Measurements from ENCODE around the gene PCAT7. TPM values are rescaled to one million over a fixed set of nuclear protein-coding genes. Genes with fewer than 3 reads are reported as not detected.

The PCAT7 gene
- total RNA-seq, 6 donors from 2014 or later = 0.10 to 0.24 TPM; not detected in 4

GRCh38 chr9:94545940-94546339 is 8.9 kb upstream of the PCAT7 start:
- TF ChIP-seq POLR2AphosphoS5 (IDR thresholded peaks at IDR 0.05) = no peak
- TF ChIP-seq POLR2A (IDR thresholded peaks at IDR 0.05) = no peak
- TF ChIP-seq CTCF (IDR thresholded peaks at IDR 0.05) = no peak
- TF ChIP-seq EP300 (IDR thresholded peaks at IDR 0.05) = no peak
- no peaks in the 10 kb centered on the region for H3K9me3 ChIP-seq
- H3K4me1 ChIP-seq = no peaks in the 10 kb centered on the region
- H3K4me3 ChIP-seq = no peak overlapping the region
- no peak overlapping the region for H3K27ac ChIP-seq
- ATAC-seq (ENCODE audit: low FRiP score in 2 of 2) = no peak
- H3K36me3 ChIP-seq = no peaks in the 10 kb centered on the region
- DNase-seq = no peak
- 53 to 64% methylated on average over 1 of the region's 1 CpG for WGBS, 2 donors
- H3K27me3 ChIP-seq = no peaks in the 10 kb centered on the region

- no peaks in the 10 kb centered on the region for H3K9me3 ChIP-seq
- peak in 1 of 2 donors; percentile 56 for DNase-seq
- H3K4me3 ChIP-seq = no peak overlapping the region
- 87 to 89% methylated on average over 16 to 28 of the region's 29 CpGs for WGBS, 2 donors
- H3K27me3 ChIP-seq = no peaks in the 10 kb centered on the region
- H3K36me3 ChIP-seq = no peaks in the 10 kb centered on the region
- peak; percentile 16 to 68 for ATAC-seq (ENCODE audit: low FRiP score in 2 of 2)
- no peak overlapping the region for H3K27ac ChIP-seq
- H3K4me1 ChIP-seq = no peaks in the 10 kb centered on the region
- no peak for TF ChIP-seq EP300 (IDR thresholded peaks at IDR 0.05)
- TF ChIP-seq CTCF (IDR thresholded peaks at IDR 0.05) = no peak
- no peak for TF ChIP-seq POLR2A (IDR thresholded peaks at IDR 0.05)
- TF ChIP-seq POLR2AphosphoS5 (IDR thresholded peaks at IDR 0.05) = no peak
Observed at GRCh38 chr9:94553029-94553938, 1.6 kb upstream of the PCAT7 start.

GRCh38 chr9:94554078-94554438 is 825 bp upstream of the PCAT7 start:
- no peak overlapping the region for H3K27ac ChIP-seq
- H3K27me3 ChIP-seq = no peaks in the 10 kb centered on the region
- ATAC-seq (ENCODE audit: low FRiP score in 2 of 2) = peak; percentile 12 to 57
- no peaks in the 10 kb centered on the region for H3K9me3 ChIP-seq
- WGBS, 2 donors = 84 to 91% methylated on average over 7 to 14 of the region's 16 CpGs
- no peaks in the 10 kb centered on the region for H3K4me1 ChIP-seq
- TF ChIP-seq POLR2A (IDR thresholded peaks at IDR 0.05) (no peak), CTCF (IDR thresholded peaks at IDR 0.05) (no peak), EP300 (IDR thresholded peaks at IDR 0.05) (no peak), POLR2AphosphoS5 (IDR thresholded peaks at IDR 0.05) (no peak)
- H3K4me3 ChIP-seq = peak overlapping the region in 1 of 4 donors; percentile 22
- no peaks in the 10 kb centered on the region for H3K36me3 ChIP-seq
- peak in 1 of 2 donors; percentile 59 for DNase-seq

GRCh38 chr9:94557376-94557775 is 2.5 kb downstream of the PCAT7 start:
- 66 to 77% methylated on average over 4 of the region's 4 CpGs for WGBS, 2 donors
- Histone ChIP-seq H3K4me3 (no peak overlapping the region), H3K36me3 (no peaks in the 10 kb centered on the region), H3K9me3 (no peaks in the 10 kb centered on the region), H3K27me3 (no peaks in the 10 kb centered on the region), H3K27ac (no peak overlapping the region), H3K4me1 (no peaks in the 10 kb centered on the region)
- DNase-seq (no peak), ATAC-seq (ENCODE audit: low FRiP score in 2 of 2) (no peak)
- TF ChIP-seq POLR2AphosphoS5 (IDR thresholded peaks at IDR 0.05) = no peak
- no peak for TF ChIP-seq POLR2A (IDR thresholded peaks at IDR 0.05)
- TF ChIP-seq CTCF (IDR thresholded peaks at IDR 0.05) = no peak

GRCh38 chr9:94560237-94560636 is 5.4 kb downstream of the PCAT7 start:
- Histone ChIP-seq H3K27ac (no peak overlapping the region), H3K4me1 (no peaks in the 10 kb centered on the region), H3K9me3 (no peaks in the 10 kb centered on the region), H3K27me3 (no peaks in the 10 kb centered on the region), H3K36me3 (no peaks in the 10 kb centered on the region), H3K4me3 (no peak overlapping the region)
- ATAC-seq (ENCODE audit: low FRiP score in 2 of 2) = no peak
- WGBS, 2 donors = 90 to 93% methylated on average over 6 of the region's 6 CpGs
- no peak for DNase-seq
- TF ChIP-seq EP300 (IDR thresholded peaks at IDR 0.05) (no peak), POLR2A (IDR thresholded peaks at IDR 0.05) (no peak), POLR2AphosphoS5 (IDR thresholded peaks at IDR 0.05) (no peak), CTCF (IDR thresholded peaks at IDR 0.05) (no peak)

Data from upper lobe of left lung (tissue), 6 donors.